ENCODE measurements around the gene GPRIN2. TPM values are rescaled to one million over a fixed set of nuclear protein-coding genes. Genes with fewer than 3 reads are reported as not detected.
"Not testable (repeated sequence)": the region's sequence is repeated elsewhere in the genome, so short reads cannot be mapped to it uniquely, and the experiment has no call there.

The GPRIN2 gene
- polyA plus RNA-seq (ENCODE audit: insufficient read length in 4 of 4) = 1 to 10 TPM; 1.9 to 6.9 (median 4.2) TPM

GRCh38 chr10:46556515-46557318 is at the start of gene GPRIN2:
Gene GPRIN2, minus strand, starts transcription at chr10:46556658. Its CDS starts 5,922 bp downstream, at chr10:46550736.
- DNase-seq (ENCODE audit: low read depth in 4 of 4, low spot score in 3 of 4) = no peak

GRCh38 chr10:46600516-46600915 is 44.1 kb upstream of the GPRIN2 start:
- DNase-seq (ENCODE audit: low read depth in 4 of 4, low spot score in 3 of 4) = not testable (repeated sequence)

- not testable (repeated sequence) for DNase-seq (ENCODE audit: low read depth in 4 of 4, low spot score in 3 of 4)
Measured at GRCh38 chr10:46597616-46598246, 41.3 kb upstream of the GPRIN2 start.

GRCh38 chr10:46596570-46596969 is 40.1 kb upstream of the GPRIN2 start:
- DNase-seq (ENCODE audit: low read depth in 4 of 4, low spot score in 3 of 4) = not testable (repeated sequence)

- DNase-seq (ENCODE audit: low read depth in 4 of 4, low spot score in 3 of 4) = not testable (repeated sequence)
Measured at GRCh38 chr10:46594453-46595063, 38.1 kb upstream of the GPRIN2 start.

GRCh38 chr10:46593307-46593706 is 36.8 kb upstream of the GPRIN2 start:
- not testable (repeated sequence) for DNase-seq (ENCODE audit: low read depth in 4 of 4, low spot score in 3 of 4)

GRCh38 chr10:46591053-46591452 is 34.6 kb upstream of the GPRIN2 start:
- not testable (repeated sequence) for DNase-seq (ENCODE audit: low read depth in 4 of 4, low spot score in 3 of 4)

GRCh38 chr10:46589589-46589988 is 33.1 kb upstream of the GPRIN2 start:
- not testable (repeated sequence) for DNase-seq (ENCODE audit: low read depth in 4 of 4, low spot score in 3 of 4)

GRCh38 chr10:46588221-46588620 is 31.8 kb upstream of the GPRIN2 start:
- DNase-seq (ENCODE audit: low read depth in 4 of 4, low spot score in 3 of 4) = not testable (repeated sequence)

- DNase-seq (ENCODE audit: low read depth in 4 of 4, low spot score in 3 of 4) = not testable (repeated sequence)
Measured at GRCh38 chr10:46587546-46587945, 31.1 kb upstream of the GPRIN2 start.

GRCh38 chr10:46585246-46585645 is 28.8 kb upstream of the GPRIN2 start:
- DNase-seq (ENCODE audit: low read depth in 4 of 4, low spot score in 3 of 4) = not testable (repeated sequence)

- DNase-seq (ENCODE audit: low read depth in 4 of 4, low spot score in 3 of 4) = not testable (repeated sequence)
Measured at GRCh38 chr10:46584196-46584595, 27.7 kb upstream of the GPRIN2 start.

- DNase-seq (ENCODE audit: low read depth in 4 of 4, low spot score in 3 of 4) = not testable (repeated sequence)
Measured at GRCh38 chr10:46582568-46582967, 26.1 kb upstream of the GPRIN2 start.

GRCh38 chr10:46581997-46582396 is 25.5 kb upstream of the GPRIN2 start:
- DNase-seq (ENCODE audit: low read depth in 4 of 4, low spot score in 3 of 4) = not testable (repeated sequence)

GRCh38 chr10:46579378-46579777 is 22.9 kb upstream of the GPRIN2 start:
- not testable (repeated sequence) for DNase-seq (ENCODE audit: low read depth in 4 of 4, low spot score in 3 of 4)

- not testable (repeated sequence) for DNase-seq (ENCODE audit: low read depth in 4 of 4, low spot score in 3 of 4)
Measured at GRCh38 chr10:46578474-46579178, 22.2 kb upstream of the GPRIN2 start, which contains the start of gene SYT15. Gene SYT15, plus strand, starts transcription at chr10:46579128. Its CDS starts 41 bp downstream, at chr10:46579169.

- DNase-seq (ENCODE audit: low read depth in 4 of 4, low spot score in 3 of 4) = not testable (repeated sequence)
Measured at GRCh38 chr10:46577624-46578473, 21.4 kb upstream of the GPRIN2 start.

- DNase-seq (ENCODE audit: low read depth in 4 of 4, low spot score in 3 of 4) = not testable (repeated sequence)
Measured at GRCh38 chr10:46573884-46574283, 17.4 kb upstream of the GPRIN2 start.

GRCh38 chr10:46573314-46573713 is 16.9 kb upstream of the GPRIN2 start:
- not testable (repeated sequence) for DNase-seq (ENCODE audit: low read depth in 4 of 4, low spot score in 3 of 4)

GRCh38 chr10:46572765-46573164 is 16.3 kb upstream of the GPRIN2 start:
- DNase-seq (ENCODE audit: low read depth in 4 of 4, low spot score in 3 of 4) = not testable (repeated sequence)

All from left renal pelvis (tissue), 4 donors.